Cardiac muscle cell (in vitro differentiated cells and primary cell): ENCODE measurements around the gene YIF1A. TPM values are rescaled to one million over a fixed set of nuclear protein-coding genes. Genes with fewer than 3 reads are reported as not detected.

ENCODE experiments used
- DNase-seq, 2 donors: peaks; one replicate each; pipeline versions ENCODE4 v3.0.0 to v3.0.0-alpha.2; 2010 to 2017; ENCODE audit warnings: low read depth in 1 of 2, low spot score in 1 of 2
- H3K27ac ChIP-seq: fragments of 200-600 bp; sonication (generic); 2 replicates; pipeline ENCODE4 v1.5.1; 2016
- H3K27me3 ChIP-seq: fragments of 200-600 bp; sonication (generic); 2 replicates; pipeline ENCODE4 v1.6.0; 2016; ENCODE audit warnings: control low read depth
- H3K36me3 ChIP-seq: fragments of 200-600 bp; sonication (generic); 2 replicates; pipeline ENCODE4 v1.5.1; 2016; ENCODE audit warnings: control low read depth
- H3K4me1 ChIP-seq: fragments of 200-600 bp; sonication (generic); 2 replicates; pipeline ENCODE4 v1.8.1; 2017; ENCODE audit warnings: low read depth, mild to moderate bottlenecking, mixed run types
- H3K4me3 ChIP-seq: fragments of 200-600 bp; sonication (generic); 2 replicates; pipeline ENCODE4 v1.5.1; 2016; ENCODE audit warnings: mild to moderate bottlenecking
- H3K9me3 ChIP-seq: fragments of 200-600 bp; sonication (generic); 2 replicates; pipeline ENCODE4 v1.5.1; 2017; ENCODE audit warnings: low read depth, mild to moderate bottlenecking, control low read depth
- polyA plus RNA-seq: library from polyadenylated mRNA; unstranded; fragments of >200 nt; fragmentation: Nextera tagmentation; extraction: Ambion mirVana; gene quantifications from 2 replicates; pipeline ENCODE4 v1.2.1, GENCODE V29; 2016
- total RNA-seq: library from RNA; depleted of rRNA; stranded (reverse); fragments of >200 nt; gene quantifications from 2 replicates; pipeline ENCODE4 v1.2.3, GENCODE V29; 2016
- TF ChIP-seq, protein P1 (sequence below): IDR thresholded peaks from 2 replicates; pipeline ENCODE4 v1.5.1; 2012; ENCODE audit warnings: low read depth, mild to moderate bottlenecking, low read length

The YIF1A gene
- total and polyA plus RNA-seq, 2 experiments from 2014 or later = 68.2 to 147 TPM

DNA sequence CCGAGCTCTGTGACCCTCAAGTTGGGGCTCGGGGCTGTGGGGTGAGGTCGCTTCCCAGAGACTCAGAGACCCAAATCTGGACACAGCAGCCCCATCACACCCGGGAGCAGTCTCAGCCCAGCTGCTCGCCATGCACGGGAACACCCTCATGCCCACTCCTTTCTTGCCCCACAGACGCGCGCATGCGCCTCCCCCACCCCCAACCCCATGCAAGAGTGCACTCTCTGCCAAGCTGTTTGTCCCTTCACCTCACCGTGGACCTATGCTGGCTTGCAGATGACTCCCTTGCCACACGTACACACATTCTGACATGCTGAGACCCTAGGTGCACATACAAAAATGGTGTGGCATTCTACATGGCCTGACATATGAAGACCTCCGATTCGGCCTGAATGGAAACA is 28.4 kb upstream of the YIF1A start:
- no peaks in the 10 kb centered on the region for H3K9me3 ChIP-seq
- no peaks in the 10 kb centered on the region for H3K27me3 ChIP-seq
- peak overlapping the region; percentile 77 for H3K27ac ChIP-seq
- no peaks in the 10 kb centered on the region for H3K36me3 ChIP-seq
- peaks cover 24% of the 10 kb centered on the region for H3K4me1 ChIP-seq
- TF ChIP-seq, protein P1, sequence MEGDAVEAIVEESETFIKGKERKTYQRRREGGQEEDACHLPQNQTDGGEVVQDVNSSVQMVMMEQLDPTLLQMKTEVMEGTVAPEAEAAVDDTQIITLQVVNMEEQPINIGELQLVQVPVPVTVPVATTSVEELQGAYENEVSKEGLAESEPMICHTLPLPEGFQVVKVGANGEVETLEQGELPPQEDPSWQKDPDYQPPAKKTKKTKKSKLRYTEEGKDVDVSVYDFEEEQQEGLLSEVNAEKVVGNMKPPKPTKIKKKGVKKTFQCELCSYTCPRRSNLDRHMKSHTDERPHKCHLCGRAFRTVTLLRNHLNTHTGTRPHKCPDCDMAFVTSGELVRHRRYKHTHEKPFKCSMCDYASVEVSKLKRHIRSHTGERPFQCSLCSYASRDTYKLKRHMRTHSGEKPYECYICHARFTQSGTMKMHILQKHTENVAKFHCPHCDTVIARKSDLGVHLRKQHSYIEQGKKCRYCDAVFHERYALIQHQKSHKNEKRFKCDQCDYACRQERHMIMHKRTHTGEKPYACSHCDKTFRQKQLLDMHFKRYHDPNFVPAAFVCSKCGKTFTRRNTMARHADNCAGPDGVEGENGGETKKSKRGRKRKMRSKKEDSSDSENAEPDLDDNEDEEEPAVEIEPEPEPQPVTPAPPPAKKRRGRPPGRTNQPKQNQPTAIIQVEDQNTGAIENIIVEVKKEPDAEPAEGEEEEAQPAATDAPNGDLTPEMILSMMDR = no peak
- peak; percentile 36 to 87 for DNase-seq
- H3K4me3 ChIP-seq = no peak overlapping the region

DNA sequence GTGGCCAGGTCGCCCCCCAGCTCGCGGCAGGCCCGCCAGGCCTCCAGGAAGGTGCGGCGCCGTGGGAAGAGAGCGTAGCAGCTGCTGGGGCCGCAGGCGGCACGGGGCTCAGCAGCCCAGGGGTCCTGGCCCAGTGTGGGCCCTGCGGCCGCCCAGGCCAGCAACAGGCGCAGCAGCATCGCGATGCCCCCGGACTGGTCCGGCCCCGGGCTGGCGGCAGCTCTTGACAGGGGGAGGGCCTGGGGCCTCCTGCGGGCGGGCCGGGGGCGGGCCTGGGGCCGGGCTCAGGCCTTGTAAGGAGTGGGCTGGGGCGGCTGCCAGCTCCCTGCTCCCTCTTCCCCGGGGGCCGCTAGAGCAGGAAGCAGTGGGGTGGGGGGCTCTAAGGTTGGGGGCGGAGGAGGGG is 27.9 kb upstream of the YIF1A start, which contains the start of gene CD248:
TSS of gene CD248 (minus strand) at position 196 of the 403 bp plus-strand sequence. CDS start at position 179, 17 bp downstream.
- Histone ChIP-seq H3K27ac (peak within 1 kb of the TSS; percentile 77), H3K4me3 (no peak within 1 kb of the TSS), H3K4me1 (peaks cover 24% of the 10 kb centered on the region), H3K27me3 (no peaks in the 10 kb centered on the region), H3K9me3 (no peaks in the 10 kb centered on the region), H3K36me3 (no peaks in the 10 kb centered on the region)
- peak; percentile 89 to 94 for DNase-seq
- TF ChIP-seq, protein P1 = no peak

DNA sequence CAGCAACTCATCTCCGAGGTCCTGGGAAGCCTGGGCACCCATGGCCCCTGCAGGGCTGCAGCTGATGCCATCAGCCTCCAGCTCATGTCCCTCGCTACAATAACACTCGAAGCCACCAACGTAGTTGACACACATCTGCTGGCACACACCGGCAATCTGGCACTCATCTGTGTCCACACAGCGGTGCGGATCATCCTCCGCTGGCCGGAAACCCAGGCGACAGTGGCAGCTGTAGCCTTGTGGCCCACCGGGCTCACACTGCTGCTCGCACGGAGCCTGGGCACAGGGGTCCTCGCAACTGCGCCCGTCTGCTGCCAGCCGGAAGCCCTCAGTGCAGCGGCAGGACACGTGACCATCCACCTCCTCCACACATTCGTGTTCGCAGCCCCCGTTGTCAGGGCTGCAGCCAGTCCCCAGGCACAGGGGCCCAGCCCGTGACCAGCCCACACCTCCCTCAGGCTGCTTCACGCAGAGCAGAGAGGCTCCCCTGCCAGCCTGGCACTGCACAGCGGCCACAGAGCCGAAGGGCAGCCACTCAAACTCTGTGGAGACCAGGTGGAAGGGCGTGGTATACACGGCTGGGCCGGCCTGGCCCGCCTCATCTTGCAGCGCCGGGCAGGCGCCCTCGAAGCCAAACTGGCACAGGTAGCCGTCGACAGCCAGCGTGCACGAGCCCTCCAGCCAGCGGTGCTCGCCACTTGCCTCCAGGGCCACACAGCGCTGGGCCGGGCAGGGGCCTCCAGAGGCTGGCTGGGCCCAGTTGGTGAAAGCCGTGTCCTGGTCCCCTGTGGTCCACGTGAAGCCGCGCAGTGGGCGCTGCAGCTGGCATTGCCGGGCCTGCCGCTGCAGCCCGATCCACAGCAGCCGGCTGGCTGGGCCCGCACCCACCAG is 27.2 kb upstream of the YIF1A start:
- DNase-seq = peak in 1 of 2 donors; percentile 20
- H3K9me3 ChIP-seq = no peaks in the 10 kb centered on the region
- TF ChIP-seq, protein P1 = no peak
- no peaks in the 10 kb centered on the region for H3K27me3 ChIP-seq
- H3K27ac ChIP-seq = no peak overlapping the region
- peaks cover 26% of the 10 kb centered on the region for H3K4me1 ChIP-seq
- H3K36me3 ChIP-seq = no peaks in the 10 kb centered on the region
- H3K4me3 ChIP-seq = no peak overlapping the region

DNA sequence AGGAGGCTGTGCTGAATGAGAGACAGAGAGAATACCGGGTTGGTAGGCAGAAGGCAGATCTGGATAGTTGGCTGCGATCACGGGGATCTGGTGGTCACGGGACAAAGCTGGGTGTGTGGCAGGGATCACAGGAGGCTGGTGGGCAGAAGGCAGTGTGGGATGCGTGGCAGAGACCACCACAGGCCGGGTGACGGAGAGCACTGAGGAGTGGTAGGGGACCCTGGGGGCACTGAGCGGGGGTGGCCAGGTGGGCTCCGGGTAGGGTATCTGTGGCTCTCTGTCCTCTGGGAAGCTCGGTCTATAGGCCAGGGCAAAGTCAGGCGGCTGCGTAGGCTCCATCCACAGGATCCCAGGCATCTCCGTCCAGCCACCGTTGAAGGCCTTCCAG is 26.5 kb upstream of the YIF1A start:
- TF ChIP-seq, protein P1 = no peak
- DNase-seq = no peak
- Histone ChIP-seq H3K27ac (no peak overlapping the region), H3K36me3 (no peaks in the 10 kb centered on the region), H3K9me3 (no peaks in the 10 kb centered on the region), H3K27me3 (no peaks in the 10 kb centered on the region), H3K4me1 (peaks cover 28% of the 10 kb centered on the region), H3K4me3 (no peak overlapping the region)

DNA sequence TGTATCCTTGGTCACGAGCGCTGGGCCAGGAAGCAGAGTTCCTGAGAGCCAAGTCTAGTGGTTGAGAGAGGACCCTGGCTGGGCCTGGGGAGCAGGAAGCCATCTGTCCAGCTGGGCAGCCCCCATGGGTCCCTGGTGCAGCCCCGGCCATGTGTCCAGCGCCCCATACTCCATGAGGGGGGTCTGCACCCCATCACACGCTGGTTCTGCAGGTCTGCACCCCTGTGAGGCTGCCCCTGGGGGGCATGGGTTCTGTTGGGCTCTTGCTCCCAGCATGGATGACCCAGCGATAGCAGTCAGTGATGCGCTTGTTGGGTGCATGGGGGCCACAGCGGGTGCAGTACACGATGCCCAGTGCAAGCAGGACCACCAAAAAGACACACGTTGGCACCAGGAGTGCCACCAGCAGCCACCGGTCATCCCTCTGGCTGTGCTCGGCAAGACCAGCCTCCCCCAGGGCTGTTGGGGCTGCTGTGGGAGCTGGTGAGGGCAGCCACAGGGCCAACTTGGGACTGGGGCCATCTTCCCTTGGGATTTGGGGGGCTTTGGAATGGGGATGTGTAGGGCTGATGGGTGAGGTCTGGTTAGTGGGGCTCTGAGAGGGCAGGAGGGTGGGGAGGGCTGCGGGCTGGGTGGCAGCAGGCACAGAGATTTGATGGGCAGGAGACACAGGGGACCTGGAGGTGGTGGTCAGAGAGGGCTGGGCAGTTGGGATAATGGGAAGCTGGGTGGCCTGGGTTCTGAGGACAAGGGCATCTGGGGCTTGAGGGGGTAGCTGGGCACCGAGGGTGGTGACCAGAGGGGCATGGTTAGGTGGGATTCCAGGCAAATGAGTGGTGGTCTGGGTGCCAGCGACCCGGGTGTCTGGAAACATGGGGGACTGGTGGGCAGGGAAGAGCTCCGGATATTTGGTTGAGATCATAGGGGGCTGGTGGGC is 25.9 kb upstream of the YIF1A start:
- Histone ChIP-seq H3K4me3 (no peak overlapping the region), H3K9me3 (no peaks in the 10 kb centered on the region), H3K4me1 (peaks cover 28% of the 10 kb centered on the region), H3K27me3 (no peaks in the 10 kb centered on the region), H3K27ac (peak overlapping the region; percentile 87), H3K36me3 (no peaks in the 10 kb centered on the region)
- no peak for DNase-seq
- TF ChIP-seq, protein P1 = no peak
